ENCODE results near the gene FOSB.

GRCh38 chr19:45470762-45471081 is 2.9 kb downstream of the FOSB start:
- TF ChIP-seq, protein P1, sequence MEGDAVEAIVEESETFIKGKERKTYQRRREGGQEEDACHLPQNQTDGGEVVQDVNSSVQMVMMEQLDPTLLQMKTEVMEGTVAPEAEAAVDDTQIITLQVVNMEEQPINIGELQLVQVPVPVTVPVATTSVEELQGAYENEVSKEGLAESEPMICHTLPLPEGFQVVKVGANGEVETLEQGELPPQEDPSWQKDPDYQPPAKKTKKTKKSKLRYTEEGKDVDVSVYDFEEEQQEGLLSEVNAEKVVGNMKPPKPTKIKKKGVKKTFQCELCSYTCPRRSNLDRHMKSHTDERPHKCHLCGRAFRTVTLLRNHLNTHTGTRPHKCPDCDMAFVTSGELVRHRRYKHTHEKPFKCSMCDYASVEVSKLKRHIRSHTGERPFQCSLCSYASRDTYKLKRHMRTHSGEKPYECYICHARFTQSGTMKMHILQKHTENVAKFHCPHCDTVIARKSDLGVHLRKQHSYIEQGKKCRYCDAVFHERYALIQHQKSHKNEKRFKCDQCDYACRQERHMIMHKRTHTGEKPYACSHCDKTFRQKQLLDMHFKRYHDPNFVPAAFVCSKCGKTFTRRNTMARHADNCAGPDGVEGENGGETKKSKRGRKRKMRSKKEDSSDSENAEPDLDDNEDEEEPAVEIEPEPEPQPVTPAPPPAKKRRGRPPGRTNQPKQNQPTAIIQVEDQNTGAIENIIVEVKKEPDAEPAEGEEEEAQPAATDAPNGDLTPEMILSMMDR (IDR thresholded peaks at IDR 0.05) = no peak
- TF ChIP-seq POLR2A (IDR thresholded peaks at IDR 0.05; ENCODE audit: low read depth) = no peak
- TF ChIP-seq POLR2AphosphoS5 (IDR thresholded peaks at IDR 0.05) = no peak

Data from esophagus muscularis mucosa (tissue), 3 donors.